Measurements from ENCODE around the gene HERC3. TPM values are rescaled to one million over a fixed set of nuclear protein-coding genes. Genes with fewer than 3 reads are reported as not detected.

HERC3 gene
- total and polyA plus RNA-seq, 2 donors from 2014 or later, result 6.3 to 58.4 TPM

DNA sequence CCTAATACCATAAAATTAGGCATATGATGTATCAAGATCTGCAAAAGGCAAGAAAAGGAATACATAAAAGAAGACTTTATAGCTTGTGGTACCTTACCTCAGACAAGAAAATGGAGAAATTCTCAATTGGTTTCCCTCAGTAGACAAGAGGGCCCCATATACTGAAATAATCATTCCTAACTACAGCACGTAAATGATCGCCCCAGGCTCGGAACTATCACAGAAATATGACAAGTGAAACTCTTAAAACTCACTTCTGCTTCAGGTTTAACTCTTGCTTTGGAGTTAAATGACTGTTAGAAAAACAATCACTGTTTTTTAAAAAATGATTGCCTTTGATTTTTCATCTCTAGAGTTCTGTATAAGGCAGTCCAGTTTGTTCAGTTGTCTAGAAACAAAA is 144.0 kb downstream of the HERC3 start:
- FAIRE-seq (no peak), DNase-seq (no peak)
- peaks cover 4 to 18% (median 8%) of the 10 kb centered on the region in 3 donors for H3K36me3 ChIP-seq (ENCODE audit: control insufficient read depth in 2 of 3, insufficient read depth in 3 of 3, low read length in 3 of 3)
- no peaks in the 10 kb centered on the region for H3K9me3 ChIP-seq (ENCODE audit: control insufficient read depth in 2 of 3, insufficient read depth in 1 of 3, low read length in 3 of 3)
- peak overlapping the region in 2 of 3 donors; percentile 53 to 54 for H3K4me3 ChIP-seq (ENCODE audit: low read length in 3 of 3)
- no peak for TF ChIP-seq CTCF (IDR thresholded peaks at IDR 0.05; ENCODE audit: borderline replicate concordance, extremely low read depth, insufficient read depth)
- H3K27ac ChIP-seq (ENCODE audit: low read depth in 2 of 2, low read length in 2 of 2), result peak overlapping the region; percentile 20 to 54
- H3K9ac ChIP-seq (ENCODE audit: low read length in 3 of 3), result peak overlapping the region in 1 of 3 donors; percentile 34
- H3K27me3 ChIP-seq (ENCODE audit: control insufficient read depth, insufficient read depth, low read length), result no peaks in the 10 kb centered on the region
- peaks cover 0 to 20% (median 15%) of the 10 kb centered on the region in 3 donors for H3K4me1 ChIP-seq (ENCODE audit: control insufficient read depth in 2 of 3, insufficient read depth in 2 of 3, low read depth in 1 of 3, low read length in 3 of 3)
- intact Hi-C loops (cut with DNase I), result no loop called here

GRCh38 chr4:88737307-88737941 is 145.1 kb downstream of the HERC3 start:
- intact Hi-C loops (cut with DNase I), result no loop called here
- FAIRE-seq (peak; percentile 88), DNase-seq (peak; percentile 80 to 97 (median 93))
- no peak for TF ChIP-seq CTCF (IDR thresholded peaks at IDR 0.05; ENCODE audit: borderline replicate concordance, extremely low read depth, insufficient read depth)
- peak overlapping the region; percentile 78 to 80 for H3K27ac ChIP-seq (ENCODE audit: low read depth in 2 of 2, low read length in 2 of 2)
- H3K36me3 ChIP-seq (ENCODE audit: control insufficient read depth in 2 of 3, insufficient read depth in 3 of 3, low read length in 3 of 3), result peaks cover 4 to 11% (median 9%) of the 10 kb centered on the region in 3 donors
- H3K9me3 ChIP-seq (ENCODE audit: control insufficient read depth in 2 of 3, insufficient read depth in 1 of 3, low read length in 3 of 3), result no peaks in the 10 kb centered on the region
- H3K9ac ChIP-seq (ENCODE audit: low read length in 3 of 3), result peak overlapping the region in 2 of 3 donors; percentile 4 to 54
- H3K4me1 ChIP-seq (ENCODE audit: control insufficient read depth in 2 of 3, insufficient read depth in 2 of 3, low read depth in 1 of 3, low read length in 3 of 3), result peaks cover 0 to 20% (median 15%) of the 10 kb centered on the region in 3 donors
- no peaks in the 10 kb centered on the region for H3K27me3 ChIP-seq (ENCODE audit: control insufficient read depth, insufficient read depth, low read length)
- peak overlapping the region in 2 of 3 donors; percentile 59 to 66 for H3K4me3 ChIP-seq (ENCODE audit: low read length in 3 of 3)

DNA sequence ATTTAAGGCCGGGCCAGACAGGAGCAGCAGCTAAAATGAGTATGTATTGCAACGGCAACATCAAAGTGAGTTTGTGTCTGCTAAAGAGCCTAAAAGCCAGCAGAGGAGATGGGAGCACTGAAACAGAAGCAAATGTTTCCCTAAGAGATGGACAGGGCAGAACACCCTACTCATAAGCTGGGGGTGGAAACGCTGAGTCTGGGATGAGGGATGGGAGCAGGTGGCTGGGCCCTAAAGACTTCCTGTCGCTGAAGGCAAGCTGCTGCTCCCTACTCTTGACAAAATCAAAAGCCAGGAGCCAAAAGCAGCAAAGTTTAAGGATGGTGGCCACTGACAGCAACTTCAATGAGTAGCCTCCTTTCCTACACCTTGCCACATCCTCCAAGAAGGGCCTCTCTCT is 145.9 kb downstream of the HERC3 start:
- peak in 2 of 5 donors; percentile 18 to 29 for DNase-seq
- Histone ChIP-seq H3K27me3 (ENCODE audit: control insufficient read depth, insufficient read depth, low read length) (no peaks in the 10 kb centered on the region), H3K27ac (ENCODE audit: low read depth in 2 of 2, low read length in 2 of 2) (peak overlapping the region; percentile 78 to 80), H3K4me3 (ENCODE audit: low read length in 3 of 3) (peak overlapping the region in 2 of 3 donors; percentile 59 to 66), H3K4me1 (ENCODE audit: control insufficient read depth in 2 of 3, insufficient read depth in 2 of 3, low read depth in 1 of 3, low read length in 3 of 3) (peaks cover 0 to 20% (median 15%) of the 10 kb centered on the region in 3 donors), H3K9me3 (ENCODE audit: control insufficient read depth in 2 of 3, insufficient read depth in 1 of 3, low read length in 3 of 3) (no peaks in the 10 kb centered on the region), H3K36me3 (ENCODE audit: control insufficient read depth in 2 of 3, insufficient read depth in 3 of 3, low read length in 3 of 3) (peaks cover 4 to 11% (median 9%) of the 10 kb centered on the region in 3 donors), H3K9ac (ENCODE audit: low read length in 3 of 3) (no peak overlapping the region)
- TF ChIP-seq CTCF (IDR thresholded peaks at IDR 0.05; ENCODE audit: borderline replicate concordance, extremely low read depth, insufficient read depth), result no peak
- intact Hi-C loops (cut with DNase I), result no loop called here
- no peak for FAIRE-seq

Measured in kidney (tissue), 14 donors.